Fibroblast of pulmonary artery (primary cell): ENCODE results near the gene MYOF.

ENCODE experiments used
- DNase-seq: peaks from one replicate; pipeline ENCODE4 v3.0.0-alpha.2; 2010; ENCODE audit warnings: low read depth
- H3K4me3 ChIP-seq: replicated peaks from 2 replicates; pipeline ENCODE4 v1.5.1; 2011; ENCODE audit warnings: low read depth, mild to moderate bottlenecking, control low read depth, low read length, moderate library complexity
- CTCF ChIP-seq: IDR thresholded peaks from 2 replicates; pipeline ENCODE4 v1.5.1; 2011; ENCODE audit warnings: mild to moderate bottlenecking, control low read depth, low read length, inconsistent platforms; ENCODE audit errors: missing control alignments

The MYOF gene

GRCh38 chr10:93356516-93356915 lies 125.6 kb downstream of the MYOF start:
- TF ChIP-seq CTCF = no peak

GRCh38 chr10:93352638-93353383 lies 129.3 kb downstream of the MYOF start:
- TF ChIP-seq CTCF = peak; percentile 47
- H3K4me3 ChIP-seq = no peak overlapping the region
- peak; percentile 64 for DNase-seq

More at GRCh38 chr10:93356516-93356915, 125.6 kb downstream of the MYOF start:
- no peak overlapping the region for H3K4me3 ChIP-seq
- DNase-seq = no peak

GRCh38 chr10:93346694-93347093 lies 135.4 kb downstream of the MYOF start:
- TF ChIP-seq CTCF = no peak
- no peak overlapping the region for H3K4me3 ChIP-seq
- DNase-seq = peak; percentile 45

- H3K4me3 ChIP-seq = no peak overlapping the region
- DNase-seq = no peak
- TF ChIP-seq CTCF = no peak
Measured at GRCh38 chr10:93346108-93346507, 136.0 kb downstream of the MYOF start.

- no peak overlapping the region for H3K4me3 ChIP-seq
- no peak for TF ChIP-seq CTCF
- DNase-seq = no peak
Measured at GRCh38 chr10:93344691-93345090, 137.4 kb downstream of the MYOF start.

- no peak for TF ChIP-seq CTCF
- no peak overlapping the region for H3K4me3 ChIP-seq
- DNase-seq = no peak
Measured at GRCh38 chr10:93342921-93343320, 139.2 kb downstream of the MYOF start.

- no peak overlapping the region for H3K4me3 ChIP-seq
- TF ChIP-seq CTCF = no peak
- DNase-seq = no peak
Measured at GRCh38 chr10:93342366-93342765, 139.8 kb downstream of the MYOF start.
